Measurements from ENCODE around the gene NEURL1B.

DNA sequence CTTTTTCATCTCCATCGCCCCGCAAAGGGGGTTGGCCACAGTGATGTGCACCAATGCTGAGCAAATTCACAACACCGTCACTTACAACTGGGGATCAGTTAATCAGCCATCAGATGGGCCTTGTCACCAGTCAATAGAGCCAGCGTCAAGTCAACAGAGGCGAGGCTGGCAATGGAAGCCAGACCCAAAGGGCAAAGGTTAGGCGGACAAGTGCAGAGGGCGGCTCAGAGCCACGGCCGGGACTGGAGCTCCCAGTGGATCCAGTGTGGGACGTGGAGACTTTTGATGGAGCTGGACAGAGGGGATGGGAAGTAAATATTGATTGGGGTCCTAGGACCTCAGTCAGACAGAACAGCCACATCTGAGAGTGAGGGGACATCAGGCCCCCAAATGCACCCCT lies 84.2 kb downstream of the NEURL1B start:
- TF ChIP-seq, protein P1, sequence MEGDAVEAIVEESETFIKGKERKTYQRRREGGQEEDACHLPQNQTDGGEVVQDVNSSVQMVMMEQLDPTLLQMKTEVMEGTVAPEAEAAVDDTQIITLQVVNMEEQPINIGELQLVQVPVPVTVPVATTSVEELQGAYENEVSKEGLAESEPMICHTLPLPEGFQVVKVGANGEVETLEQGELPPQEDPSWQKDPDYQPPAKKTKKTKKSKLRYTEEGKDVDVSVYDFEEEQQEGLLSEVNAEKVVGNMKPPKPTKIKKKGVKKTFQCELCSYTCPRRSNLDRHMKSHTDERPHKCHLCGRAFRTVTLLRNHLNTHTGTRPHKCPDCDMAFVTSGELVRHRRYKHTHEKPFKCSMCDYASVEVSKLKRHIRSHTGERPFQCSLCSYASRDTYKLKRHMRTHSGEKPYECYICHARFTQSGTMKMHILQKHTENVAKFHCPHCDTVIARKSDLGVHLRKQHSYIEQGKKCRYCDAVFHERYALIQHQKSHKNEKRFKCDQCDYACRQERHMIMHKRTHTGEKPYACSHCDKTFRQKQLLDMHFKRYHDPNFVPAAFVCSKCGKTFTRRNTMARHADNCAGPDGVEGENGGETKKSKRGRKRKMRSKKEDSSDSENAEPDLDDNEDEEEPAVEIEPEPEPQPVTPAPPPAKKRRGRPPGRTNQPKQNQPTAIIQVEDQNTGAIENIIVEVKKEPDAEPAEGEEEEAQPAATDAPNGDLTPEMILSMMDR (optimal IDR thresholded peaks at IDR 0.05 in 1 of 3, IDR thresholded peaks at IDR 0.05 in 1 of 3, conservative IDR thresholded peaks at IDR 0.05 in 1 of 3; ENCODE audit: extremely low read depth in 1 of 3, insufficient read depth in 2 of 3, low read length in 3 of 3) = no peak
- no peak for TF ChIP-seq EZH2 (IDR thresholded peaks at IDR 0.05; ENCODE audit: low read length)

Measured in keratinocyte (primary cell).